Measurements from ENCODE around the gene PHF14. TPM values are rescaled to one million over a fixed set of nuclear protein-coding genes. Genes with fewer than 3 reads are reported as not detected.

The PHF14 gene
- polyA plus RNA-seq, 2 of the 4 experiments (the other 2 are of a cell fraction): 36.7 to 48.0 TPM

- 97% methylated on average over 1 of the region's 1 CpG for WGBS (ENCODE audit: missing lambda C conversion rate)
- DNase-seq (ENCODE audit: low read depth in 1 of 2, low spot score in 1 of 2) (no peak), FAIRE-seq (no peak), ATAC-seq (no peak)
- no peaks in the 10 kb centered on the region for H3K9me3 ChIP-seq
- H3K4me3 ChIP-seq: no peak overlapping the region
- H3K27ac ChIP-seq: no peak overlapping the region
- TF ChIP-seq SREBF2 (IDR thresholded peaks at IDR 0.05): no peak
- no peak for TF ChIP-seq MAFK (IDR thresholded peaks at IDR 0.05; ENCODE audit: partially characterized antibody)
- no peak for TF ChIP-seq EHMT2 (IDR thresholded peaks at IDR 0.05; ENCODE audit: low read depth)
- CTCF ChIA-PET: no interaction called here
- no peak overlapping the region for H3K4me2 ChIP-seq
- H3K4me1 ChIP-seq: no peaks in the 10 kb centered on the region
- POLR2A ChIA-PET: no interaction called here
Measured at GRCh38 chr7:11021468-11021867, 47.8 kb downstream of the PHF14 start.

GRCh38 chr7:11026452-11027359 is 53.0 kb downstream of the PHF14 start:
- Histone ChIP-seq H3K27ac (no peak overlapping the region), H3K4me1 (no peaks in the 10 kb centered on the region), H3K4me2 (no peak overlapping the region), H3K4me3 (no peak overlapping the region), H3K9me3 (no peaks in the 10 kb centered on the region)
- TF ChIP-seq EP300 (IDR thresholded peaks at IDR 0.05) (no peak), RARB (CRISPR knock-in tag; IDR thresholded peaks at IDR 0.05) (no peak), FOSB (CRISPR knock-in tag; IDR thresholded peaks at IDR 0.05) (no peak), ZNF302 (CRISPR knock-in tag; IDR thresholded peaks at IDR 0.05) (no peak), CHD4 (IDR thresholded peaks at IDR 0.05; ENCODE audit: borderline replicate concordance) (no peak), CHD2 (IDR thresholded peaks at IDR 0.05; ENCODE audit: low read length, partially characterized antibody) (no peak), MAX (IDR thresholded peaks at IDR 0.05) (no peak), HEYL (CRISPR knock-in tag; IDR thresholded peaks at IDR 0.05) (no peak), MAZ (IDR thresholded peaks at IDR 0.05; ENCODE audit: borderline replicate concordance, low read depth, low read length) (no peak), BHLHE40 (IDR thresholded peaks at IDR 0.05; ENCODE audit: low read depth, low read length) (no peak), NR3C1 (IDR thresholded peaks at IDR 0.05) (no peak), BCL3 (IDR thresholded peaks at IDR 0.05) (no peak), RCOR1 (IDR thresholded peaks at IDR 0.05; ENCODE audit: low read depth, low read length) (no peak)
- ChIA-PET CTCF (interaction anchor here (0.7 kb wide), 1 partner anchor 186 kb away, joined by 3 read pairs; no protein-coding TSS in a partner anchor), POLR2A (no interaction called here)
- WGBS (ENCODE audit: missing lambda C conversion rate): 87% methylated on average over 2 of the region's 2 CpGs
- DNase-seq (ENCODE audit: low read depth in 1 of 2, low spot score in 1 of 2) (no peak), FAIRE-seq (no peak), ATAC-seq (no peak)

GRCh38 chr7:11035661-11036060 is 62.0 kb downstream of the PHF14 start:
- Histone ChIP-seq H3K27ac (no peak overlapping the region), H3K9me3 (no peaks in the 10 kb centered on the region), H3K4me2 (no peak overlapping the region), H3K4me3 (no peak overlapping the region), H3K4me1 (no peaks in the 10 kb centered on the region)
- POLR2A ChIA-PET: no interaction called here
- TF ChIP-seq FOSB (CRISPR knock-in tag; IDR thresholded peaks at IDR 0.05) (no peak), SMC3 (IDR thresholded peaks at IDR 0.05) (no peak), CHD4 (IDR thresholded peaks at IDR 0.05; ENCODE audit: borderline replicate concordance) (no peak), CHD2 (IDR thresholded peaks at IDR 0.05; ENCODE audit: low read length, partially characterized antibody) (no peak), RFX5 (IDR thresholded peaks at IDR 0.05) (no peak), KDM5A (IDR thresholded peaks at IDR 0.05) (no peak), ZC3H11A (IDR thresholded peaks at IDR 0.05) (no peak), E2F6 (IDR thresholded peaks at IDR 0.05; ENCODE audit: borderline replicate concordance, low read depth) (no peak), ESRRA (IDR thresholded peaks at IDR 0.05; ENCODE audit: borderline replicate concordance, low read length) (no peak), MAX (IDR thresholded peaks at IDR 0.05) (no peak), NPAS2 (CRISPR knock-in tag; IDR thresholded peaks at IDR 0.05; ENCODE audit: borderline replicate concordance) (no peak)
- FAIRE-seq (peak; percentile 7), DNase-seq (ENCODE audit: low read depth in 1 of 2, low spot score in 1 of 2) (no peak), ATAC-seq (no peak)
- CTCF ChIA-PET: interaction anchor here (0.6 kb wide), 1 partner anchor 176 kb away, joined by 3 read pairs; no protein-coding TSS in a partner anchor
- WGBS (ENCODE audit: missing lambda C conversion rate): 94% methylated on average over 4 of the region's 4 CpGs

Data from A549 (cell line).